Gastrocnemius medialis (tissue), 4 donors: ENCODE results near the gene RGS17.

Experiments used
- POLR2A ChIP-seq, 2 donors: fragments of 450-650 bp; IDR thresholded peaks; one replicate each; pipeline ENCODE4 v1.6.1; 2017; ENCODE audit warnings: antibody characterized with exemption in 2 of 2, mild to moderate bottlenecking in 2 of 2, moderate library complexity in 2 of 2
- TF ChIP-seq, protein P1 (sequence below), 5 experiments: fragments of 450-650 bp in 3 of 5; fragments of 200-600 bp in 2 of 5; sonication (generic) in 2 of 5; IDR thresholded peaks in 4 of 5; conservative IDR thresholded peaks in 1 of 5; 1 replicate in 4 of 5; 2 replicates in 1 of 5; pipeline ENCODE4 v1.5.1; 2016 to 2019; ENCODE audit warnings: antibody characterized with exemption in 5 of 5, mild to moderate bottlenecking in 3 of 5, moderate library complexity in 3 of 5

- TF ChIP-seq, protein P1, sequence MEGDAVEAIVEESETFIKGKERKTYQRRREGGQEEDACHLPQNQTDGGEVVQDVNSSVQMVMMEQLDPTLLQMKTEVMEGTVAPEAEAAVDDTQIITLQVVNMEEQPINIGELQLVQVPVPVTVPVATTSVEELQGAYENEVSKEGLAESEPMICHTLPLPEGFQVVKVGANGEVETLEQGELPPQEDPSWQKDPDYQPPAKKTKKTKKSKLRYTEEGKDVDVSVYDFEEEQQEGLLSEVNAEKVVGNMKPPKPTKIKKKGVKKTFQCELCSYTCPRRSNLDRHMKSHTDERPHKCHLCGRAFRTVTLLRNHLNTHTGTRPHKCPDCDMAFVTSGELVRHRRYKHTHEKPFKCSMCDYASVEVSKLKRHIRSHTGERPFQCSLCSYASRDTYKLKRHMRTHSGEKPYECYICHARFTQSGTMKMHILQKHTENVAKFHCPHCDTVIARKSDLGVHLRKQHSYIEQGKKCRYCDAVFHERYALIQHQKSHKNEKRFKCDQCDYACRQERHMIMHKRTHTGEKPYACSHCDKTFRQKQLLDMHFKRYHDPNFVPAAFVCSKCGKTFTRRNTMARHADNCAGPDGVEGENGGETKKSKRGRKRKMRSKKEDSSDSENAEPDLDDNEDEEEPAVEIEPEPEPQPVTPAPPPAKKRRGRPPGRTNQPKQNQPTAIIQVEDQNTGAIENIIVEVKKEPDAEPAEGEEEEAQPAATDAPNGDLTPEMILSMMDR (IDR thresholded peaks at IDR 0.05 in 4 of 5, conservative IDR thresholded peaks at IDR 0.05 in 1 of 5) = no peak
- TF ChIP-seq POLR2A (IDR thresholded peaks at IDR 0.05) = no peak
These were observed 157.2 kb downstream of the RGS17 start for GRCh38 chr6:152973916-152974315.
